Lower leg skin (tissue), 4 donors: ENCODE data around the gene SKA3. TPM values are rescaled to one million over a fixed set of nuclear protein-coding genes. Genes with fewer than 3 reads are reported as not detected.
"Not testable (repeated sequence)": the region's sequence is repeated elsewhere in the genome, so short reads cannot be mapped to it uniquely, and the experiment has no call there.

Source experiments
- DNase-seq, 2 donors: peaks; one replicate each; pipeline ENCODE4 v3.0.0-alpha.2; 2019; ENCODE audit warnings: low spot score in 2 of 2
- H3K4me3 ChIP-seq: fragments of 200-600 bp; sonication (generic); 2 replicates; pipeline ENCODE4 v1.5.1; 2017; ENCODE audit warnings: mild to moderate bottlenecking, low read depth; ENCODE audit not compliant: poor library complexity, severe bottlenecking
- CTCF ChIP-seq, 3 donors: fragments of 450-650 bp; IDR thresholded peaks; one replicate each; pipeline ENCODE4 v1.5.1; 2016; ENCODE audit warnings: antibody characterized with exemption in 3 of 3, mild to moderate bottlenecking in 3 of 3, moderate library complexity in 2 of 3
- POLR2A ChIP-seq, 2 donors: fragments of 450-650 bp; IDR thresholded peaks; one replicate each; pipeline ENCODE4 v1.6.1; 2016 to 2017; ENCODE audit warnings: antibody characterized with exemption in 2 of 2, mild to moderate bottlenecking in 1 of 2, moderate library complexity in 1 of 2
- WGBS, 2 donors: methylation state at CpG; one replicate each; pipeline ENCODE4 v1.1.5; 2018; 5-methylcytosine and 5-hydroxymethylcytosine counted together
- intact Hi-C: fragments of 100-400 bp; cut with DNase I; formaldehyde crosslinking; loops from one replicate; pipeline ENCODE4 v1.15.0; 2023; ENCODE audit warnings: low total_unique reads
- total RNA-seq, 4 donors: library from RNA; depleted of rRNA; stranded (reverse); fragments of >200 nt; gene quantifications; one replicate each; pipeline ENCODE4 v1.1.0, GENCODE V29; 2016

SKA3 gene
- total RNA-seq, 4 donors from 2014 or later = 0.53 to 15.3 (median 2.0) TPM

DNA sequence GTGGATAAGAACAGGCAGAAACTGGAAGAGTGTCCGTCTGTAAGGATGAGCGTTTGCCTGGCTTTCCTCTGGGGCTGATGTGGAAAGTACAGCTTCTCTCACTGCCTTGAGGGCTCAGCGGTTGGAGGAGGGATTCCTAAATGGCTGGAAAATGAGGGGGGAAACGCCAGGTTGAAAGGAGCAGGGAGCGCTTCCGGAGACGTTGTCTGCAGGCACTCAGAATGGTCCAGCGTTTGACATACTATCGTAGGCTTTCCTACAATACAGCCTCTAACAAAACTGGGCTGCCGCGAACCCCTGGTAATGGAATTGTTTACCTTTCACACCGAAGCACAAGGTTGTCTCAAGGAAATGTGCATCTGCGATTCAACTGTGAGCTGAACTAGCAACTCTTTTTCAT, 40.0 kb upstream of the SKA3 start:
- no peak overlapping the region for H3K4me3 ChIP-seq
- 24 to 33% methylated on average over 13 of the region's 13 CpGs for WGBS, 2 donors
- intact Hi-C loops = no loop called here
- no peak for DNase-seq
- TF ChIP-seq POLR2A (IDR thresholded peaks at IDR 0.05) = no peak

DNA sequence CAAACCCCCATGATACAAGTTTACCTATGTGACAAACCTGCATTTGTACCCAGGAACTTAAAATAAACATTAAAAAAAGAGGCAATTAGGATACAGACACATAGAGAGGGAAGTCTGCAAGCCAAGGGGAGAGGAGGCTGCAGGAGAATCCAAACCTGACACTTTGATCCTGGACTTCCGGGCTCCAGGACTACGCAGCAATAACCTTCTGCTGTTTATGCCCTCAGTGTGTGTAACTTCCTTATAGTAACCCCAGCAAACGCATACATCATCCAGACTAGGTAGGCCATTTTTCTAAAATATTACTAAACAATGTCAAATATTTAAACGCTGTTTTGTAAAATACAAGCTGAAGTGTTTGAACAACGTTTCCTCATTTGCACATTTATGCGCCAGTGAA, 39.1 kb upstream of the SKA3 start:
- 84 to 87% methylated on average over 6 of the region's 6 CpGs for WGBS, 2 donors
- DNase-seq = peak in 1 of 2 donors; percentile 6
- intact Hi-C loops, H3K4me3 ChIP-seq: not testable (repeated sequence)

DNA sequence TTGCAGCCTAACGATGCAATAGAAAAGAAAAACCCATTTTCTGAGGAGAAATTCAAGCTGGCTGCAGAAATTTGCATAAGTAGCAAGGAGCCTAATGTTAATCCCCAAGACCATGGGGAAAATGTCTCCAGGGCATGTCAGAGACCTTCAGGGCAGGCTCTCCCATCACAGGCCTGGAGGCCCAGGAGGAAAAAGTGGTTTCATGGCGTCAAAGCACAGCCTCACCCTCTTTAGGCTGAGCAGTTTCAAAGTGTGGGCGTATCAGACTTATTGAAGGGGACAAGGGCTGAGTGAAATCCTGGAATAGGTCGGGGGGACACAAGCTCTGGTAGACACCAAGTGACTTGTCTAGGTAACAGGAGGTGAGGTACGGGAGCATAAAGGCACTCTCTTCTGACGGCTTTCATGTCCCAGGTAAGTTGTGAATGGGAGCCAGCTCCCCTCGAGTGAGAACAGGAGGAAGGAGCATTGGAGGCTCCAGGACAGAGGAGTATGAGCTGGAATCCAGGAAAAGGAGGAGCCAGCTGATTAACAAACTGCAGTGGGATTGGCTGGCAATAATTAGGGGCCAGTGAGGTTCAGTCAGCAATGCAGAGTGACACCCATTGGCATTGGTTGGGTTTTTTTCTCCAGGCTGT, 35.9 kb upstream of the SKA3 start:
- 86 to 87% methylated on average over 7 of the region's 7 CpGs for WGBS, 2 donors
- intact Hi-C loops = no loop called here
- peak in 1 of 2 donors; percentile 65 for DNase-seq
- TF ChIP-seq CTCF (IDR thresholded peaks at IDR 0.05) = no peak
- no peak overlapping the region for H3K4me3 ChIP-seq

DNA sequence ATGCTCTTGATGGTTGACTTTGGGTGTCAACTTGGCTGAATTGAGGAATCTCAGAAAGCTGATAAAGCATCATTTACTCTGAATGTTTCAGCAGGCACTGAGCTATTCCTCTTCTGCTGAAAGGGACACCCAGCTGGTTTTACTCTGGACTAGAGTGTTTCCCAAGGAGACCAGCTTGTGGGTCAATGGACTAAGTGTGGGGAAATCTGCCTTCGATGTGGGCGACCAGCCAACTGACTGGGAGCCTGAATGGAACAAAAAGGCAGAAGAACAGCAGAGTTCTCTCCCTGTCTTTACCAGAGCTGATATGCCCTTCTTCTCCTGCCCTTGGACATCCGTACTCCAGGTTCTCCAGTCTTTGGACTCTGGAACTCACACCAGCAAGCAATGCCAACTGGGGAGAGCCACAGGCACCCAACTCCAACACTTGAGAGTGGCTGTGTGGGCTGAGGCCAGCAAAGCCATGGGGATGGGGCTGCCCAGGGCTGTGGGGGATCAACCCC, 32.4 kb upstream of the SKA3 start:
- TF ChIP-seq CTCF (IDR thresholded peaks at IDR 0.05) (no peak), POLR2A (IDR thresholded peaks at IDR 0.05) (no peak)
- H3K4me3 ChIP-seq = no peak overlapping the region
- 83 to 94% methylated on average over 3 of the region's 3 CpGs for WGBS, 2 donors
- DNase-seq = peak in 1 of 2 donors; percentile 72
- intact Hi-C loops = no loop called here

DNA sequence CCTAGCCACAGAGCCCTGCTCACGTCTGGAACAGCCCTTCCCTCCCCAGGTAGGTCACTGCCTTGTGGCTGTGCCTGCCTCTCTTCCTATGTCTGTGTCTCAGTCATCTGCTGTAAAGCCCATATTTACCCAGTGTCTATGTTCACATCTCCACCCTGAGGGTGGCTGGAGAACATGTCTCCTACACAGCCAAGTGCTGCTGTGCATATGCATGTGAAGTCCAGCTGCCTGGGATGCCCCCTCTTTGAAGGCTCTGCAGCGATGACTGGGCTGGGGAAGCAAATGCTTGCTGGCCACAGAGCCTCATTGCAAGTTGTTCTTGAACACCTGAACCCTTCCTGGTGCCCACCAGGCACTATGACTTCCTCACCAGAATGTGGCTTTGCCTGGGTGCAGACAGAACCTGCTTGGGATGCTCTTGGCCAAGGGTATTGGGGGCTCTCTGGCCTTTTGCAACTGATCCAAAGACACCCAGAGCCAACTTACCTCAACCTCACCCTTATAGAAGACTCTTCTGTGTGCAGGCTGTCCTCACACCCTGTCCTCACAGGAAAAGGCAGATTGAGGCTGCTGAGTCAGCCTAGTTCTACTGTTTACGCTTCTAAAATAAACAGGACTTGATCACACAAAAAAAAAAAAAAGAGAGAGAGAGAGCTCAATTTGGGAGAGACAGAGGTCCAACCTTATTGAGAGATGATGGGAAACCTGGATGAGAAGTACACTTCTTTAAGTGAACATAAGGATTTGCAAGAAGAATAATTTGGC, 26.6 kb upstream of the SKA3 start:
- DNase-seq = no peak
- WGBS, 2 donors = 70 to 73% methylated on average over 3 of the region's 3 CpGs
- intact Hi-C loops = no loop called here
- TF ChIP-seq POLR2A (IDR thresholded peaks at IDR 0.05) = no peak
- TF ChIP-seq CTCF (IDR thresholded peaks at IDR 0.05) = no peak
- H3K4me3 ChIP-seq = no peak overlapping the region

- H3K4me3 ChIP-seq, intact Hi-C loops, DNase-seq: not testable (repeated sequence)
Observed at GRCh38 chr13:21201456-21202190, 25.3 kb upstream of the SKA3 start.

GRCh38 chr13:21198391-21198790, 22.0 kb upstream of the SKA3 start:
- DNase-seq, intact Hi-C loops, H3K4me3 ChIP-seq: not testable (repeated sequence)
- 68 to 74% methylated on average over 4 of the region's 4 CpGs for WGBS, 2 donors

- 75 to 82% methylated on average over 9 of the region's 9 CpGs for WGBS, 2 donors
- H3K4me3 ChIP-seq, intact Hi-C loops, DNase-seq: not testable (repeated sequence)
Observed at GRCh38 chr13:21197606-21198225, 21.4 kb upstream of the SKA3 start.

- DNase-seq, H3K4me3 ChIP-seq, intact Hi-C loops: not testable (repeated sequence)
- WGBS, 2 donors = 60 to 73% methylated on average over 2 of the region's 2 CpGs
Observed at GRCh38 chr13:21194756-21195155, 18.4 kb upstream of the SKA3 start.

DNA sequence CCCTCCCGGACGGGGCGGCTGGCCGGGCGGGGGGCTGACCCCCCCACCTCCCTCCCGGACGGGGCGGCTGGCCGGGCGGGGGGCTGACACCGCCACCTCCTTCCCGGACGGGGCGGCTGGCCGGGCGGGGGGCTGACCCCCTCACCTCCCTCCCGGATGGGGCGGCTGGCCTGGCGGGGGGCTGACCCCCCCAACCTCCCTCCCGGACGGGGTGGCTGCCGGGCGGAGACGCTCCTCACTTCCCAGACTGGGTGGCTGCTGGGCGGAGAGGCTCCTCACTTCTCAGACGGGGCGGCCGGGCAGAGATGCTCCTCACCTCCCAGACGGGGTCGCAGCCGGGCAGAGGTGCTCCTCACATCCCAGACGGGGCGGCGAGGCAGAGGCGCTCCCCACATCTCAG, 10.1 kb upstream of the SKA3 start:
- H3K4me3 ChIP-seq, DNase-seq, intact Hi-C loops: not testable (repeated sequence)
- 90 to 93% methylated on average over 10 of the region's 35 CpGs for WGBS, 2 donors
